ENCODE data around the gene DNAJC5G.
"Not testable (repeated sequence)": the region's sequence is repeated elsewhere in the genome, so short reads cannot be mapped to it uniquely, and the experiment has no call there.

The DNAJC5G gene

DNA sequence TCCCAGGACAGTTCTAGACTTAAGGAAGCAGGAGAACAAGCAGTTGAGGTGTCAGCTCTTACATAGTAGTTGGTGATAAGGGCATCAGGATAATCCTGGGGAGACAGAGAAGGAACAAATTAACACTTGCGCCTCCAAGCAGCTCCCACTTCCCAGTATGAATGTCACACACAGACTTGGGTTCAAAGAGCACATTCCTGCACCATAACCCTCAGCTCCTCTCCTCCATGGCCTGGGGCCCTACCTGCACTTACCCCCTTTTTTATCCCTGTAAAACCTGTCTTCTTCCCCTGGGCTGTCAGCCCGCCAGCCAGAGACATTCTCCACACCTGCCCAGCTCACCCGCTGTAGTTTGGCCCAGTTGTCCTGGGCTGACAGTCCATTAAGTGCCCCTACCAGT, 36.9 kb downstream of the DNAJC5G start:
- no peak for DNase-seq

DNA sequence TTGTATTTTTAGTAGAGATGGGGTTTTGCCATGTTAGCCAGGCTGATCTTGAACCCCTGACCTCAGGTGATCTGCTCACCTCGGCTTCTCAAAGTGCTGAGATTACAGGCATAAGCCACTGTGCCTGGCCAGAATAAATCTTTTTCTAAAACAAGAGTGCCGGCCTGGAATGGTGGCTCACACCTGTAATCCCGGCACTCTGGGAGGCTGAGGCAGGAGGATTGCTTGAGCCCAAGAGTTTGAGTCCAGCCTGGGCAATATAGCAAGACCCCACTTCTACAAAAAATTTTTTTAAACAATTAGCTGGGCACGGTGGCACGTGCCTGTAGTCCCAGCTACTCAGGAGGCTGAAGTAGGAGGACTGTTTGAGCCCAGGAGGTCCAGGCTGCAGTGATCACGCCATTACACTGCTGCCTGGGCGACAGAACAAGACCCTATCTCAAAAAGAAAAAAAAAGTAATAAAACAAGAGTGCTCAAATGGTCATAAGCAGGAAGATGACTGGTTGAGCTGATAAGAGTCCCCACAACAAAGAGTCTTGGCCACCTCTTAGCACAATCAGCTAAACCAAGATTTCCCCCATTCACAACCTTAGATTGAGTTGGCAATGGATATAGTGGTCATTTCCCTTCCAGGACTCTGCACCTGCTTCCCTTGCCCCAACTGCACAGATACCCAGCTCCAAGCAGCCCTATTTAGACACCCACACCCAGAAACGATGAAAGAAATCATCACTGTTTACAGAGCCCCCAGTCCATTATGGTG, 38.8 kb downstream of the DNAJC5G start:
- no peak for DNase-seq

DNA sequence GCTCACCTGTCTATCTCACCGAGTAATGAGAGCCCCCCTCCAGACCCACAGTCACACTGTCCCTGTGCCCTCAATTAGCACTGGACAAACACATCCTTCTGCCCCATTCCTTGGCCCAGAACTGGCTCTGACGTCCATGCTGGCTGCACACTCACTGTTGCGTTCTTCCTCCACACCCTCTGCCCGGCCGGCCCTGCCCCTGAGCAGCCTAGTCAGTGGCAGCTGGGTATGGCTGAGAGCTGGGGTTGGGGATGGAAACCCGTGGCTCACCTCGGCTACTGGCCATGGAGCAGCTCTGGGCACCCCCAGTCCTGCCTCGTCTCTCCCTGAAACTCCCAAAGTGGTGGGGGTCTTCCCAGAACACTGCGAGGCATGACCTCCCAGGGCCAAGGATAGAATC, 39.5 kb downstream of the DNAJC5G start:
- no peak for DNase-seq

DNA sequence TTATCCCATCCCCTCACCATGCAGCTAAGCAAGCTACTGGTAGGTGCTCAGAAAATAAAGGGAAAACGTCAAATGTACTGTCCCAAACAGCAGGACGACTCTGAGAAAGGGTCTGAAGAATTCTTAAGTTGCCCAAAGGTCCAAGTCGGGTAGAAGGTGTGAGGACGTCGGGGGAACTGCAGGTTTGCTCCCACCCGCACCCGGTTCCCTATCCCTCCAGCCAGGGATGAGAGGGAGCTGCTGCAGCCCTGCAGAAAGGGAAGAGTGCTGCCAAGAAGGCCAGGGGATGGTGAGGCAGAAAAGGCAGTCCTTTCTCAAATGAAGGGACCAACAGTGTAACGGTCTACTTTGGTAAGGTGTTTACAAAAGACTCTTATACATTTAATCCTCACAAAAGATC, 39.9 kb downstream of the DNAJC5G start:
- DNase-seq, result no peak

DNA sequence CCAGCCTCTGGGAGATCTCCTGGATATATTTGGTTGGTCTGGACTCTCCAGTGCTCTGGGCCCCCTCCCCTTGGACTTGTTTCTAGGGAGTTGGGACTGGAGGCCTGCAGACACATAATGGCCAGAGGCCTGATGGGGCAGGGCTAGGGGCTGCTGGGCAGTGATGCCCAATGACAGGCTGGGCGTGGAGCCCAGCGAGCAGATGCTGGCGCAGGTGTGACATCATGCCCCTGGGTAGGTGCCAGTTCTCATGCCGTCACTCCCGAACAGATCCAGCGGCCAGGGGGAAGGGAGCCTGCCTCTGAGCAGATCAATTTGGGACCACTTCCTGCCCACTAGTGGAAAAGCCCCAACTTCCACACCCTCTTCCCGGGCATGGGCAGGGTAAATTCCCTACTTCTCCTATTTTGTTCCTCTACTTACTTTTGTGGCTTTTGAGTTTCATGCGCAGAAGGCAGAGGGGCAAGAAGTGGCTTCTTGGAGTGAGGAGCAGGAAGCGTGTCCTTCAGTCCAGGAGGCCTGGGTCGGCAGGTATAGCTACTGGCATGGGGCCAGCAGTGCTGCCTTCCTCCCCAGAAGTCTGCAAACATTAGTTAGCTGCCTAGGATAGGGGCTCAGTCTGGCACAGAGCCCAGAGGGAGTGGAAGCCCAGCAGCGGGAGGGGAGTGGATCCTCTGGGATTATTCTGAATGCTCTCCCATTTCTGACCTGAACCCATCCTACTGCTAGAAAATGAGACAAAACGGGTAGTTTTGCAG, 41.6 kb downstream of the DNAJC5G start:
- DNase-seq, result peak; percentile 32 to 42

DNA sequence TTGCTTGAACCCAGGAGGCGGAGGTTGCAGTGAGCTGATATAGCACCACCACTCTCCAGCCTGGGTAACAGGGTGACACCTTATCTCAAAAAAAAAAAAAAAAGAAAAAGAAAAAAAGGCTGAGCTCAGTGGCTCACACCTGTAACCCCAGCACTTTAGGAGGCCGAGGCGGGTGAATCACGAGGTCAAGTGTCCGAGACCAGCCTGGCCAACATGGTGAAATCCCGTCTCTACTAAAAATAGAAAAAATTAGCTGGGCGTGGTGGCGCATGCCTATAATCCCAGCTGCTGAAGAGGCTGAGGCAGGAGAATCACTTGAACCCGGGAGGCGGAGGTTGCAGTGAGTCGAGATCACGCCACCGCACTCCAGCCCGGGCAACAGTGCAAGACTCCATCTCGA, 44.6 kb downstream of the DNAJC5G start:
- not testable (repeated sequence) for DNase-seq

DNA sequence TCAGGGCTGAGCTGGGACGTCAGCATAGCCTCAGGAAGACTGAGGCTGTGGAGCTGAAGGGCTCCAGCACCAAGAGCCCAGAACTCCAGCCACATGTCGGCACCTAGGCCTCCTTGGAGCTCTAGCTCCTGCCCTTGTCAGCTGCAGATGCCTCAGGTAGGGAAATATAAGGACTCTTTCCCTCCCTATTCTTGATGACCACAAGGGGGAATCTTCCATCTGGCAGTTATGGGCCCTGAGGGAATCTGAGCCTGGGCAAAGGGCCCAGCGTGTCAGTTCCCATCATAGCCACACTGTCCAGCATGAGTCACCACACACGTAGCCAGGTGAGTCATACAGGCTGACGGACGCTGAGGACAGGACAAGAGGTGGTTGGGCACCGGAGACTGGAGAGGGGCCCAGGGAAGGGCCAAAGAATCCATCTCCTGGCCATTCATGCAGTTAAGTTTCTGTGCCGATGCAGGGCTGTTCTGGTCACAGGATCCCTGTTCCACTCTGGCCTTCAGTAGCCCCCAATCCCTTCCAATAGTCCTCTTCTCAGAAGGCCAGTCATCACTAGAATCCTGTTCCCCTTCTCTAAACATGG, 45.8 kb downstream of the DNAJC5G start:
- peak; percentile 25 to 68 for DNase-seq

DNA sequence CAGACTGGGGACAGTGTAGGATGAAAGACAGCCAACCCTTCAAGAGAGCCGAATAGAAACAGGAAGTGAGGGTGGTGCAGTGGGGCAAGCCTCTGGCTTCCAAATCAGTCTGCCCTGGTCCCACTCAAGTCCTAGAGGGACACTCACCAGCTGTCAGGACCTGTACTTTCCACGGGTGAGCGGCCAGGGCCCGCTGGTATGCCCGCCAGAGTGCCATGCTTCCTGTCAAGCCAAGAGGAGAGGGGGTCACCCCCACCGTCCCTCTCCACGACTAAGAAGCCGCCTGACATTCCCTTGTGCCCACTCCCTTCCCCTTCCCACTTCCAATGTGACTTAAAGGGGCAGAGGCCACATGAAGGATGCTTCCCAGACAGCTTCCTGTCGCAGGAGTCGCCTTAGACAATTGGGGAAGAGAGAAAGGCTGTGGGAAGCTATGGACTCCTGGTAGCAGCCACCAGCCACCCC, 47.1 kb downstream of the DNAJC5G start:
- peak; percentile 35 to 54 for DNase-seq

DNA sequence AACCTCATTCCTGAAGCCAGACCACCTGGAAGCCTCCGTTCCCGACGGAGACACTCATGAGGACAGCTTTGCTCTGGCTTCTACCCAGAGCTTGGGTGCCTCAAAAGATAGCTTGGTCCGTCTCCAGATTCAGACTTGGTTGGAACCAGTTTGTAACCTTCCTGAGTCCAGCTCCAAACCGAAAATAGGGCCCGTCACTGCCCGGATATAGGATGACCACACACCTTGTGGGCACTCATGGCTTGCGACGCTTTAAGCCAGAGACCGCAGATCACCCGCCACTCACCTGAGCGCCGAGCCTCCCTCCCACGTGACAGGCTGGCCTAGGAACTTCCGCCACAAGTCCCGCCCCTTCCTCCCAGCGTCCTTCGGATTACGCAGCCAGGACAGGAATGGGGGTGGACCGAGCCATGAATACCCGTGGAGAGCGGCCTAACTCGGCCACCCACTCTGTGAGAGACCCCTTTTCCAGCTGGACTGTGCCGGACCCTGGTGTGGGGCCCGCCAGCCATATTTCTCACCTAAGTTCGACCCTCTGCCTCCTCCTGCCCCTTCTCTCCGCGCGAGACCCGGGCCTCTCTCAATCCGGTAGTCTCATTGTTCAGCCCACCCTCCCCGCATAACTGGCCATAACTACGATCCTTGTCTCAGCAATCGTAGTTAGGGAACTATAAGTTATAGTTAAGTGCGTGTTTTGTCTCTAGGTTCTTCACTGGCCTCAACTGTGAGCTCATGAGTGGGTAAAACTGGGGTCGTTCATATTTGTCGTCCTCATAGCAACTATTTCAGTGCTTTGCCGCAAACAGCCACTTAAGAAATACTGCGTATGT, 47.7 kb downstream of the DNAJC5G start, which contains the start of gene MPV17:
Gene MPV17 (minus strand): TSS at position 332 of the 830 bp plus-strand sequence. CDS start 580 bp downstream, outside the sequence.
- DNase-seq, result peak; percentile 84

DNA sequence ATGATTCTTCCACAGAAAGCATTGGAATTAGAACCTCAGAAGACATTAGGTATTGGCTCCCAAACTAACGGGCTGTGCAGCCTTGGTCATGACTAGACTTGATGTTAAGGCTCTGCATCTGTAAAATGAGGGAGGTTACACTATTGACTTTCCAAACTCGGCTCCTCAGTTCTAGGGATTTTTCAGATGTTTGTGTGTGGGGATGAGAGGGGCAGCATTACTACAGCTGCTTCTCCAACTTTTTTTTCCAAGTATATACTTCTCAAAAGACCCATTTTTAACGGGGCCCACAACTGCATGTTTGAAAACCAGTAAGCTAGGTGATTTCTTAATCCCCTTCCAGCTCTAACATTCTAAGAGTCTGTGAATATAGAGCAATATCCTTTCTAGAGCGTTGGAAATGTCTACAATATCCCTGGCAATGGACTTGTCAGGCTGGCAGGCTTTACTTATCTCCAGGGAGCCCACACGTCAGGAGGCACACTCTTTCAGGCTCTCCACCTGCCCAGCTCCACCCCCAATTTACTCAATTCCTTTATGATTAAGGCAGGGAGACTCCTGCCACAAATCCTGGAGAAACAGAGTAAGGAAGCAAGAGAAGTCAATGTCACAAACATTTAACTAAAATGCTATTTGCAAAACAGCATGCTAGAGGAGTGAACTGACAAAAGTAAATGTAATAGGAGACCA, 48.5 kb downstream of the DNAJC5G start:
- no peak for DNase-seq

DNA sequence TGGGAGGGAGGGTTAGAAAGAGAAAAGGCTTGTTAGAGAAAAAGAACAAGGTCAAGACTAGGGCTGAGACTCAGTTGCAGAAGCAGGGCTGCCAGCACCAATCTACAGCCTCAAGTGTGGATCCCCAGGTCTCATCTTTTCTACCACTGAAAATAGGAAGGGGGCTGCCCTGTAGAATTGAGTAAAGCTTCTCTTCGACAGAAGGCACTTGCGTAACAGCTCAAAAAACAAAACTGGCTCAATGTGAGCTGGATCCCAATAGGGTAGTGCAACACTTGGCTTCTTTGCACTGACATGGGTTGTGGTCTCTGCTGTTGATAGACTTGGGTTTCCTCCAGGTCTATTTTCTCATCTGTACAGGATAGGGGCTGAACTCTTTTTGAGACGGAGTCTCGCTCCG, 49.5 kb downstream of the DNAJC5G start:
- no peak for DNase-seq
